ENCODE results near the gene VANGL2. TPM values are rescaled to one million over a fixed set of nuclear protein-coding genes. Genes with fewer than 3 reads are reported as not detected.
A peak's percentile ranks its signal among the peaks of the same experiment; 100 is the strongest.

VANGL2 gene
- polyA plus RNA-seq, 3 donors = 33.2 to 39.2 (median 38.4) TPM

- DNase-seq = no peak
Measured at GRCh38 chr1:160421881-160422280, 21.5 kb downstream of the VANGL2 start.

- no peak for DNase-seq
Measured at GRCh38 chr1:160423966-160424365, 23.6 kb downstream of the VANGL2 start.

GRCh38 chr1:160425847-160426246 lies 25.5 kb downstream of the VANGL2 start:
- DNase-seq = no peak

GRCh38 chr1:160427625-160428024 lies 27.3 kb downstream of the VANGL2 start:
- no peak for DNase-seq

- DNase-seq = no peak
Measured at GRCh38 chr1:160428053-160428452, 27.7 kb downstream of the VANGL2 start.

GRCh38 chr1:160428655-160429054 lies 28.3 kb downstream of the VANGL2 start:
- DNase-seq = peak; percentile 3

- DNase-seq = no peak
Measured at GRCh38 chr1:160429125-160429561, 28.8 kb downstream of the VANGL2 start.

- no peak for DNase-seq
Measured at GRCh38 chr1:160429702-160430535, 29.6 kb downstream of the VANGL2 start.

GRCh38 chr1:160431006-160431405 lies 30.6 kb downstream of the VANGL2 start:
- no peak for DNase-seq

GRCh38 chr1:160431571-160431970 lies 31.2 kb downstream of the VANGL2 start:
- no peak for DNase-seq

GRCh38 chr1:160432371-160432786 lies 32.0 kb downstream of the VANGL2 start:
- no peak for DNase-seq

- no peak for DNase-seq
Measured at GRCh38 chr1:160436966-160437365, 36.6 kb downstream of the VANGL2 start.

GRCh38 chr1:160437432-160438316 lies 37.3 kb downstream of the VANGL2 start:
- no peak for DNase-seq

GRCh38 chr1:160438317-160438918 lies 38.1 kb downstream of the VANGL2 start:
- DNase-seq = no peak

- DNase-seq = no peak
Measured at GRCh38 chr1:160438935-160439334, 38.6 kb downstream of the VANGL2 start.

GRCh38 chr1:160439718-160440117 lies 39.4 kb downstream of the VANGL2 start:
- no peak for DNase-seq

GRCh38 chr1:160446945-160447600 lies 46.7 kb downstream of the VANGL2 start:
- no peak for DNase-seq

GRCh38 chr1:160449494-160449893 lies 49.1 kb downstream of the VANGL2 start:
- DNase-seq = no peak

GRCh38 chr1:160451119-160451858 lies 50.9 kb downstream of the VANGL2 start:
- DNase-seq = no peak

GRCh38 chr1:160451859-160452232 lies 51.5 kb downstream of the VANGL2 start:
- DNase-seq = no peak

GRCh38 chr1:160453443-160453842 lies 53.1 kb downstream of the VANGL2 start:
- DNase-seq = no peak

Measured in renal pelvis (tissue), 4 donors.